HG03520 (cell line): ENCODE results near the gene NBEAL1.
"Not testable (repeated sequence)": the region's sequence is repeated elsewhere in the genome, so short reads cannot be mapped to it uniquely, and the experiment has no call there.

Source experiments
- ATAC-seq: cut with Tn5 transposase; IDR thresholded peaks from one replicate; pipeline ENCODE4 v1.9.1; 2021; ENCODE audit warnings: mild to moderate bottlenecking, moderate library complexity; ENCODE audit not compliant: unreplicated experiment

Gene NBEAL1

GRCh38 chr2:203201426-203201825 is 186.8 kb downstream of the NBEAL1 start:
- ATAC-seq = no peak

GRCh38 chr2:203209538-203209937 is 194.9 kb downstream of the NBEAL1 start:
- no peak for ATAC-seq

- ATAC-seq = peak; percentile 55
These were observed 210.9 kb downstream of the NBEAL1 start for GRCh38 chr2:203225423-203226039.

GRCh38 chr2:203229674-203230073 is 215.0 kb downstream of the NBEAL1 start:
- ATAC-seq = not testable (repeated sequence)

GRCh38 chr2:203237346-203238238 is 222.9 kb downstream of the NBEAL1 start:
- no peak for ATAC-seq

GRCh38 chr2:203238292-203238703 is 223.6 kb downstream of the NBEAL1 start:
- no peak for ATAC-seq

- ATAC-seq = peak; percentile 83
These were observed 224.2 kb downstream of the NBEAL1 start, which contains the start of gene CYP20A1 for GRCh38 chr2:203238704-203239526. Gene CYP20A1, plus strand, starts transcription at chr2:203239018. Its CDS starts 45 bp downstream, at chr2:203239063.

GRCh38 chr2:203240491-203240890 is 225.8 kb downstream of the NBEAL1 start:
- ATAC-seq = no peak

GRCh38 chr2:203242518-203242917 is 227.8 kb downstream of the NBEAL1 start:
- no peak for ATAC-seq

GRCh38 chr2:203246646-203247045 is 232.0 kb downstream of the NBEAL1 start:
- ATAC-seq = no peak

- no peak for ATAC-seq
These were observed 238.1 kb downstream of the NBEAL1 start for GRCh38 chr2:203252818-203253217.

GRCh38 chr2:203253422-203254095 is 238.9 kb downstream of the NBEAL1 start:
- ATAC-seq = not testable (repeated sequence)

GRCh38 chr2:203261326-203262159 is 246.9 kb downstream of the NBEAL1 start:
- no peak for ATAC-seq
